HUDEP-2 (cell line): ENCODE results near the gene TRIM15.
"Not testable (repeated sequence)": the region's sequence is repeated elsewhere in the genome, so short reads cannot be mapped to it uniquely, and the experiment has no call there.

Experiments used
- DNase-seq, 76 experiments: peaks; one replicate each; lab custom pipeline; 2025; ENCODE audit not compliant: unreplicated experiment in 76 of 76; lab: John Stamatoyannopoulos, UW

TRIM15 gene

DNA sequence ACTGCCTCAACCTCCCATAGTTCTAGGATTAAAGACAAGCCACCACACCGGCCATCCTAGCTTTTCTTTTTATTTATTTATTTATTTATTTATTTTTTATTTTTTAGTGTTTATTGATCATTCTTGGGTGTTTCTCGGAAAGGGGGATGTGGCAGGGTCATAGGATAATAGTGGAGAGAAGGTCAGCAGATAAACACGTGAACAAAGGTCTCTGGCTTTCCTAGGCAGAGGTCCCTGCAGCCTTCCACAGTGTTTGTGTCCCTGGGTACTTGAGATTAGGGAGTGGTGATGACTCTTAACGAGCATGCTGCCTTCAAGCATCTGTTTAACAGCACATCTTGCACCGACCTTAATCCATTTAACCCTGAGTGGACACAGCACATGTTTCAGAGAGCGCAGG, 58.0 kb downstream of the TRIM15 start:
- not testable (repeated sequence) for DNase-seq

DNA sequence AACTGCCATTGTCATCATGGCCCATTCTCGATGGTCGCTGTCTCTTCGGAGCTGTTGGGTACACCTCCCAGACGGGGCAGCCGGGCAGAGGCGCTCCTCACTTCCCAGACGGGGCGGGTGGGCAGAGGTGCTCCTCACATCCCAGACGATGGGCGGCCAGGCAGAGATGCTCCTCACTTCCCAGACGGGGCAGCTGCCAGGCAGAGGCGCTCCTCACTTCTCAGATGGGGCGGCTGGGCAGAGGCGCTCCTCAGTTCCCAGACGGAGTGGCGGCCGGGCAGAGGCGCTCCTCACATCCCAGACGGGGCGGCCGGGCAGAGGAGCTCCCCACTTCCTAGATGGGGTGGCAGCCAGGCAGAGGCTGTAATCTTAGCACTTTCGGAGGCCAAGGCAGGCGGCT, 58.6 kb downstream of the TRIM15 start:
- DNase-seq: not testable (repeated sequence)
